Measurements from ENCODE around the gene PRR19.

PRR19 gene

DNA sequence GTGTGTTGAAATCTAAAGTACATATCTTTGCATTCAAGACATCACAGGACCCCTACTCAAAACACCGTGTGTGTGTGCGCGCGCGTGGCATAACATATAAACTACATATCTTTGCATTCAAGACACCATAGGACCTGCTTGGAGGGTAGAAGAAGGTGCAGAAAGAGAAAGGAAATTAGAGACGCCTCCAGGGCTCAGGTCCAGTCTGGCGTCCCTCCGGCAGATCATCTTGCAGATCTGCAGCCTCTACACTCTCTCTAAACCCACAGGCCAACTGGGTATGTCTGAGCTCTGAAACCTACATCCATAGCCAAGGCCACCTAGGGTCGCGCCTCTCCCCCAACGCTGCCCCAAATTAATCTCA, 1.2 kb downstream of the PRR19 start:
- DNase-seq: no peak

DNA sequence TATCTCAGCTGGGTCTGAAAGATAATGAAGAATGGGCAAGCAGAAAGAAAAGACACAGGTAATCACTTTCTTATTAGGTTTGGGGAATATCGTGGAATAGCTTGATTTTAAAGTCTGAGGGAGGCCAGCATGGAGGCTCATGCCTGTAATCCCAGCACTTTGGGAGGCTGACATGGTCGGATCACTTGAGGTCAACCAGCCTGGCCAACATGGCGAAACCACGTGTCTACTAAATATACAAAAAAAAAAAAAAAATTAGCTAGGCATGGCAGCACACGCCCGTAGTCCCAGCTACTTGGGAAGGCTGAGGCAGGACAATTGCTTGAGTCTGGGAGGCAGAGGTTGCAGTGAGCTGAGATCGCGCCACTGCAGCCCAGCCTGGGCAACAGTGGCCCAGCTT, 1.9 kb downstream of the PRR19 start:
- DNase-seq: no peak

DNA sequence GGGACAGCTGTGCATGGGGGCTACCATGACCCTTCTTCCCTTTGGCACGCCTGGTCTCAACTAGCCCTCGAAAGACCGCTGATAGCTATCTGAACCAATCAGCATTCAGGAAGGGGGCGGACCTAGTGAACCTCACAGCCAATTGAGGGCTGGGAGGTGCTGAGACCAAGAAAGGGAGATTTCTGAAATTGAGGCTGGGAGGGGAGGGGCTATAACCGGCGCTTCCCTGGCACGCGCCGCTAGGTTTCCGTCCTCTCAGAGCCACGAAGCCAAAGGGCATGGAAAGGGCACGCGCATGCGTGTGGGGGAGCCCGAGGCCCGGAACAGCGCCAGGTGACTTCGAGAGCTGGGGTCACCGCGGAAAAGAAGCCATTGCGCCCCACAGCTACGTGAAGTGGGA, 4.7 kb downstream of the PRR19 start:
- no peak for DNase-seq

DNA sequence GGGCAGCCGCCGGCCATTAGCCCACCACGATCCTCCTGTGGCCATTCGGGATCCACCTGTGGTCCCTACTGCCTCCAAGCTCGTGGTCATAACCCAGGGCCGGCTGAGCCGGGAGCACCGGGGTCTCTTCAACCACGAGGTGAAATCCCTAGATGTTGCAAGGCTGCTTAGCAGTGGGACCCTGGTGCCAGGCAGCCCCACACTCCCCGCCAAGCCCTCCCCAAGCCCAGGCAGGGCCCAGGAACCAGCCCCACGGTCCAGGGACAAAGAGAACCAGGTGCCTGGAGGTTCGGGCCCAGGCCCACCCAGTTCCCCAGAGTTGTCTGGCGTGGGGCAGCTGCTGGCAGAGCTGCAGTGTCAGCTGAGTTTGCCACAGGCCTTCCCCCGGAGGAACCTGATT, 7.8 kb downstream of the PRR19 start:
- no peak for DNase-seq

DNA sequence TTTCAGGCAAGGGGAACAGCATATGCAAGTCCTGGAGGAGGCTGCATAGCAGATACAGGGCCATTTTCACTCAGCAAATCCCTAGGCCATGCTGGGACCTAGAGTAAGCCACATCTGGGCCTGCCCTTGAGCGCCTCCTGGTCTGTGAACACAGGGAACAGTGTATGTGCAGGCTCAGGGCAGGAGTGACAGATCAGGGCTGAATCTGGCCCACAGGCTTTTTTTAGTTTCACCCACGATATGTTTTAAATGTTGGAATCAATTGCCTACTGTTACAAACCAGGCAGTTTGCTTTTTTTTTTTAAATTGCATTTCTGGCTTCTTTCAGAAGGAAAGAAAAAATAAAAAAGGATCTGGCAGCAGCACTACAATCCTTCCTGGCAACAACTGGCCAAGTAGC, 9.7 kb downstream of the PRR19 start:
- DNase-seq: no peak

DNA sequence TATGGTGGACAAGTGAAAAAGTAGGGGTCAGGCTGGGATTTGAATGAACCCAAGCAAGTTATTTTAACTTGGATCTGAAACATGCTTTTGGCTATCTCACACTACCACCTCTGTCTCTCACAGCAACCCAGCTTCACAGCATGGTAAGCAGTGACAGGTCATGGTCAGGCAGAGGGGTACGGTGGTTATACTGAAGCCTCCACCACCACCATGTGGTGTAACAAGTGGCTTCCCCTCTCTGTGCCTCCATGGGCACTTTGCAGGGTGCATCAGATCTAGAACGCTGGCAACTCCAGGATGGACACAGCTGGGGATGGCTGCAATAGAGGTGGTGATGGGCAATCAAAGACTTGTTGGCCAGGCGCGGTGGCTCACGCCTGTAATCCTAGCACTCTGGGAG, 10.4 kb downstream of the PRR19 start:
- DNase-seq: no peak

DNA sequence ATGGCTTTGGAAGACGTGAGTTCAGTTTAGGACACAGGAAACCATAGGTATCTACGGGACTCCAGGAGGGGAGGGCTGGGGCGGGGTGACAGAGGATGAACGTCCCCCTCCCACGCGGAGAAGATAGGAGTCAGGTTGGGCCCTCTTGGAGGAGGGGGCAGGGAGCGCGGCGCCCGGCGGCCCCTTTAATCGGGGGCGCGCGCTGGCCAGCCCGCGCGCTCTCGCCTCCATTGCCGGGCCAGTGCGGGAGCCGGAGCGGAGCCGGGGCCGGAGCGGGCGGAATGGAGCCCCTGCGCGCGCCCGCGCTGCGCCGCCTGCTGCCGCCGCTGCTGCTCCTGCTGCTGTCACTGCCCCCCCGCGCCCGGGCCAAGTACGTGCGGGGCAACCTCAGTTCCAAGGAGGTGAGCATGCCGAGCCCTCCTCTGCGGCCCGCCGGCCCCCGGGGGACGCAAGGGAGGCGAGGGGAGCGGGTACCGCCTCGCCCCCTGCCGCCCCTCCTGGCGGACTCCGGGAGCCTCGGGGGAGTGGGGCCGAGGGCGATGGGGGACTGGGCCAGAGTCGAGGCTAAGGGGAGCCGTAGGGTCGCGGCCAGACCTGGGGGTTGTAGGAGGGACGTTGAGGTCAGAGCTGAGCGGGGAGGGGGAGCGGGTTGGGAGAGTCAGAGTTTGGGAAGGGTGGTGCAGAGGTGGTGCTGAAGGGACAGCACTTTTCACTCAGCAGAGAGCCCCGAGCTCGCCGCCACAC, 11.3 kb downstream of the PRR19 start, which contains the start of gene TMEM145:
Gene TMEM145, plus strand, starts transcription at position 214 of the 744 bp plus-strand sequence. Its CDS starts 68 bp downstream, at position 282.
- DNase-seq: peak; percentile 85

DNA sequence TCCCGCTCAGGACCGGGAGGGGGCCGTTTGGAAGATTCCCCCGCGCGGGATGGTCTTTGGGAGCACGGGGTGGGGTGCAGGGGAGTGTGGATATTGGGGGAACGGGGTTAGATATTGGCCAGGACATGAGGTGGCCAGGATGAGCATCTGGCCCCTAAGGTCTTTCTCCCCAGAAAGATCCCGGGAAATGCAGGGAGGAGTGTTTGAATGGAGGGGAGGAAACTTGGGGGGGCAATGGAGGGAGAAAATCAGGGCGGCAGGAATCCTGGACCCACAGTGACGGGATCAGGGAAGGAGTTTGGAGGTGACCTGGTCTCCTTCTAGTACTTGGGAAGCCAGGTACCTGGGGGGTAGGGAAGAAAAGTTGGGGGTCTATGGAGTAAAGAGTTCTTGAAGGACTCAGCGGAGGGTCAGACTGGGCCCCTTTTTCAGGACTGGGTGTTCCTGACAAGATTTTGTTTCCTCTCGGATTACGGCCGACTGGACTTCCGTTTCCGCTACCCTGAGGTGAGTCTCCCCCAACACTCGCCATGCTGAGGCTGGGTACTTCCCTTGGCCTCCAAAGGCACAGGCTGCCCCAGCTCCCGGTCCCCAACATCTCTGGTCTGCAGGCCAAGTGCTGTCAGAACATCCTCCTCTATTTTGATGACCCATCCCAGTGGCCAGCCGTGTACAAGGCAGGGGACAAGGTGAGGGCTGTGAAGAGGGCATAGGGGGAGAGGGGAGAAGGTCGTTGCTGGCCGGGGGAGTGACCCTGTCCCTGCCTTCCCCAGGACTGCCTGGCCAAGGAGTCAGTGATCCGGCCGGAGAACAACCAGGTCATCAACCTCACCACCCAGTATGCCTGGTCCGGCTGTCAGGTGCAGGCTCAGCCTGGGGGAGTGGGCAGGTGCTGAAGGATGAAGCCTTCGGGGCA, 12.2 kb downstream of the PRR19 start:
- no peak for DNase-seq

DNA sequence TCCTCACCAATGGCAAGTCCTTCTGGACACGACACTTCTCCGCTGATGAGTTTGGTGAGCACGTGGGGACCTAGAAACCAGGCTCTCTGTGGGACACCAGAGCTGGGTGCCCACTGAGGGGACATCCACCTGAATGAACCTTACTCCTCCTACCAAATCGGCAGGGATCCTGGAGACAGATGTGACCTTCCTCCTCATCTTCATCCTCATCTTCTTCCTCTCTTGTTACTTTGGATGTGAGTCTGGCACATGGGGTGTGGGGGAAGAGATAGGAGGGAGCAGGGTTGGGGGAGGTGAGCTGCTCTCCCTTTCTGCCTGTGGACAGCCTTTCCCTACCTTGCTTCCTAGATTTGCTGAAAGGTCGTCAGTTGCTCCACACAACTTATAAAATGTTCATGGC, 13.1 kb downstream of the PRR19 start:
- no peak for DNase-seq

DNA sequence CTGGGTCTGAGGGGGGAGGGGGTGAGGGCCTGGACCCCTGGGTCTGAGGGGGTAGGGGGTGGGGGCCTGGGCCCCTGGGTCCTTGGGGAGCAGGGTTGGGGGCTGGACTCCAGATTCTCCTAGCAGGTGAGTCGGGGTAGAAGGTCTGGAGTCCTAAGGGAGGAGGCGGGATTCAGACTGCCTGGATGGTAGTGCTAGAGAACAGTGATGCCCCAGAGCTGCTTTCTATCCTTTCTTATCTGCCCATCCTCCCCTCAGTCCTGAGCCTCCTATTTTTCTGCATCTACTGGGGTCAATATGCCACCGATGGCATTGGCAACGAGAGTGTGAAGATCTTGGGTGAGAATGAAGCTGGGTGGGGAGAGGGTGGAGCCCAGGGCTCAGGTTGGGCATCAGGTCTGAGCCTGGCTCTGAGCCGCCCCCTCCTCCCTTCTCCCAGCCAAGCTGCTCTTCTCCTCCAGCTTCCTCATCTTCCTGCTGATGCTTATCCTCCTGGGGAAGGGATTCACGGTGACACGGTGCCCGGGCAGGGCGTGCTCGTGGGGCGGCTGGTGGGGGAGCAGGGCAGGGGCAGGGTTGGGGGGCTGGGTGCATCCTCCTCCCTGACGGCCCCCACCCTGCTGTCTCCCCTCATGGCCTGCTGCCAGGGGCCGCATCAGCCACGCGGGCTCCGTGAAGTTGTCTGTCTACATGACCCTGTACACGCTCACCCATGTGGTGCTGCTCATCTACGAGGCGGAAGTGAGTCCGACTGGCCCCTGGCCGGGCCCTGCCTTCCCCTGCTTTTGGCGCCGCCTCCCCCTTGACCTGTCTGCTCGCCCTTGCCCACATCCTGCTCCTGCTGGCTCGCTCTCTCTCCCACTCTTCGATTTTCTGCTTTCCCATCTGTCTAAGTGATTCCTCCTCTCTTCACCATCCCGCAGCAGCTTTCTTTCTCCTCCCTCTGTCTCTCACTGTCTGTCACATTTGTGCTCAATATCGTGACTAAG, 14.6 kb downstream of the PRR19 start:
- no peak for DNase-seq

DNA sequence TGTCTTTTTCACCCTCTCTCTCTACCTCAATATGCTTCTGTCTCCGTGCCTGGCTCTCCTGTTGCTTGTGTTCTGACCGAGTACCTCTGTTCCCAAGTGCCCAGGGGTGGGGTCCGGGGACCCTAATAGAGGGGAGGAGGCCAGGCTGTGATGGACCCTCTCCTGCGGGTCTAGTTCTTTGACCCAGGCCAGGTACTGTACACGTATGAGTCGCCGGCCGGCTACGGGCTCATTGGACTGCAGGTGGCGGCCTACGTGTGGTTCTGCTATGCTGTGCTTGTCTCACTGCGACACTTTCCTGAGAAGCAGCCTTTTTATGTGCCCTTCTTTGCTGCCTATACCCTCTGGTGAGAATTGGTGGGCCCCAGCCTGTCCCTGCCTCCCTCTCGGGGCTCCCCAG, 15.6 kb downstream of the PRR19 start:
- DNase-seq: no peak

DNA sequence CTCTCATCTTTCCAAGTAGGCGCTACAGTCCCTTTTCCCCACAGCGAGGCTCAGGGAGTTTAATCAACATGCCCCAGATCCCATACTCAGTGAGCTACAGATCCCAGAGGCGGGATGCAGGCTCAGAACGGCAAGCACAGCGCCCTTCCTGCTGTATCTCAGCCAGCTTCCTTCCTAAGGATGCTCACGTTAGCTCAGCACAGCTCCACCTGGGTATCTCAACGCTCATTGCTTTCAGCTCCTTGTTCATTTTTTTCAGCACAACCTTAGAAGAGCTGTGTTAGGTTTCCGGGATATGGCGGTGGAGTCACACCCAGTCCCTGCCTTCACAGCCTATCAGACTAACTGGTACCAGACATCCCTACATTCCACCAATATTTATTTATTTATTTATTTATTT, 20.4 kb downstream of the PRR19 start:
- no peak for DNase-seq

DNA sequence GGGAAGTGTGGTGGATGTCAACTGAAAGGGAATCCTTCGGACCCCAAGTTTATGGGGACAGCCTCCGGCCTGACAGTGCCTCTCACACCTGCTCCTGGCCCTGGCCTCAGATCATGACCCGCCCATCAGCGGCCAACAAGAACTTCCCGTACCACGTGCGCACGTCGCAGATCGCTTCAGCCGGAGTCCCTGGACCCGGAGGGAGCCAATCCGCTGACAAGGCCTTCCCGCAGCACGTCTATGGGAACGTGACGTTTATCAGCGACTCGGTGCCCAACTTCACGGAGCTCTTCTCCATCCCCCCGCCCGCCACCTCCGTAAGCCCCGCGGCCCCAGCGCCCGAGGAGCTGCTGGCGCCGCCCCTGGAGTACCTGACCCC, 21.5 kb downstream of the PRR19 start:
- no peak for DNase-seq

DNA sequence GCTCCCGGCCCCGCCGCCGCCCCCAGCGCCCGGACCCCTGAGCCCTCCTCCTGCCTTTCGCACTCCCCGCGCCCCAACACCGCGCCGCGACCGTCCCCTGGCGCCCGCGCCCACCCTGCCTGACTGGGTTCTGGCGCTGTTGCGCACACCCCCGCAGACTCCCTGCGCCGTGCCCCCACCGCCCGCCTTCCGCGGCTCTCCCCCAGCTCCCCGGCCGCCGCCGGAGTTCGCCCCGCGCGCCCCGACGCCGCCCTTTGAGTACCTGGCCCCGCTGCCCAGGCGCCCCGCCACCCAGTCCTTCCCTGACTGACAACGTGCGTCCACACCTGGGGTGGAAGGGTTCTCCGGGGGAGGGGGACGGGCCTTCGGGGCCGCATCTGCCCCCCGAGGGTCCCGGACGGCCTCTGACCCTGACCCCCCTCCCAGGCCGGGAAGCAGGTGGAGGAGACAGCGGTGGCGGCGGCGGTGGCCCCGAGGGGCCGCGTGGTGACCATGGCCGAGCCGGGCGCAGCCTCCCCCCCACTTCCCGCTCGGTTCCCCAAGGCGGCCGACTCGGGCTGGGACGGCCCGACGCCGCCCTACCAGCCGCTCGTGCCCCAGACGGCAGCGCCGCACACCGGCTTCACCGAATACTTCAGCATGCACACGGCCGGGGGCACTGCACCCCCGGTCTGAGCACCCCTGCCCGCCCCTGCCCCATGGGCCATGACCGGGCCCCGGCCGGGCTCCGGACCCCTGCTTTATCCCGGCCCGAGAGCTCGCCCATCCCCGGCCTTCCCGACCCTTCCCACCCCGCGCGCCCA, 22.1 kb downstream of the PRR19 start:
- DNase-seq: no peak

DNA sequence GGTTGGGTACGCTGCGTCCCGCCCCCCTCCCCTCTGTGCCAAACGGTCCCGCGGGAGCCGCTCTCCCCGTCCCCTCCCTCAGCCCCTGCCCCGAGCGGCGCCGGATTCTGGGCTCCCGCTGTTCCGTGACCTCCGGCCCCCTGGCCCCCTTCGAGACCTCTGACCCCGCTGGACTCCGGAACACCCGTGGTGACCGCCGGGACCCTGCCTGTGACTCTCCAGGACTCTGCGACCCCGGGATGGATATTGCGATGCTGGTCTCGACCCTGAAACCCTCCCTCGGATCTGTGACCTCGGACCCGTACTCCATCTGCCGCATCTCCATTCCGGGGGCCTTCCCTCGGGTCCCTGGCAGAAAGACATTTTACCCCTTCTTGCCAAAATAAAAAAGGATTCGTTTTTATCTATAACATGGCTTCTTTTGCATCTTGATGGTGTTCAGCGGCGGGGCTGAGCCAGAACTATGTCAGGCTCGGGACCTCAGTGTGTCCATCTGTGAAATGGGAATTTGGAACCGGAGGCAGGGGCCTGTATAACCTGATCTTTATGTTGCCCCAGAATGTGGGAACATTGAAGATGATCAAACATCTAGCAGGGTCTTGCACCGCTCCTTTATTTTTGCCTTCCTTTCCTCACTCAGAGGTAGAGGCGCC, 22.8 kb downstream of the PRR19 start:
- no peak for DNase-seq

DNA sequence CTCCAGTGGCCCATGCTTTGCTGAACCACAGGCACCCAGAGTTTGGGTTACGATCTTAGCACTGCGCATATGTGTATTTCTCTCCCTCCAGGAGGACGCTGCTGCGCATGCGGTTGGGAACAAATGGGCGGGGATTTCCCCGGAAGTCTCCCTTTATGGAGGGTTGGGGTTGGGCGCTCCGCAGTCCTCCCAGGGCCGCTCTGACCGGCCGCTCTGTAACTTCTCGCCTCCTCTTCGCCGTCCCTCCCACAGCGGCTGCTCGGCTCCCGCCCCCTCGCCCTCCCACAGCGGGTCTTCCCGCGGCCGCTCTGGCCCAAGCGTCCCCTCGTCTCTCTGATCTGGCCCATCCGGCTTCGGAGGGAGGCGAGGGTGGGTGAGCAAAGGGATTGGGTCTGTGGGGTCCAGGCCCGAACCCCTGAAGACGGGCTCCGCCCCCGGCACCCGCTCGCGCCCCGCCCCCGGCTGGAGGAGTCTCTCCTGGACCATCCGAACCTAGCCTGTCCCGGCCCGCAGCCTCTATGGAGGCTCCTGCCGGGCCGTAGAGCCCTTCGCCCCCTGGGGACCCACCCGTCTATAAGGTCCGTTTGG, 23.5 kb downstream of the PRR19 start, which contains the start of gene MEGF8:
Gene MEGF8, plus strand, starts transcription at position 328 of the 588 bp plus-strand sequence. CDS start 609 bp downstream, outside the sequence.
- peak; percentile 84 for DNase-seq

DNA sequence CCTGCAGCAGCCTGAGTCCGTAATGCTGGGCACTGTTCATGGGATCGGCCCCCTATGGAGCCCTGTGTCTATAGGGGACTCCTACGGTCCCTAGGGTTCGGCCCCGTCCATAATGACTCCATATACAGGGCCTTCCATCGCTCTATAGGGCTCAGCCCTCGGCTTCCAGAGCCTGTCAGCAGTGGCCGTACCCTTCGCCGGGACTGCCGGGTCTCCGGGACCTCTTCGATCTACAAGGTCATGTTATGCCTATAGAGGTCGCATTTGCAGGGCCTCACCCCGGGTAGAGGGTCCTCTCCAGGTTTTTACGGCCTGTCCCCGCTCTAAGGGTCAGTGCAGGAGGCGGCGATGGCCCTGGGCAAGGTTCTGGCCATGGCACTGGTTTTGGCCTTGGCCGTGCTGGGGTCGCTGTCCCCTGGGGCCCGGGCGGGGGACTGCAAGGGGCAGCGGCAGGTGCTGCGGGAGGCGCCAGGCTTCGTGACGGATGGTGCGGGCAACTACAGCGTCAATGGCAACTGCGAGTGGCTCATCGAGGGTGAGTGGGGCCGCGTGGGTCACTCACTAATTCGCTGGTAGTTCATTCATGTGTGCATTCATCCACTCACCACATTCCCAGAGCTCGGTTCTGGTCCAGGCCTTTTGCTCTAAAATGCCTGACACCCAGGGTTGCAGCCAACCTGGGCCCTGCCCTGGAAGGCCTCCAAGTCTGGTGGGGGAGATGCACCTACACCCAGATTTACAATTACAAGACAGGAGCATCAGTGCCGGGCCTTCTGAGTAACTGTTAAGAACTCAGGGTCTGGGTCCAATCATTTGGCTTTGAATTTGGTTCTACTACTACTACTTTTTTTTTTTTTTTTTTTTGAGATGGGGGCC, 24.2 kb downstream of the PRR19 start:
- no peak for DNase-seq

DNA sequence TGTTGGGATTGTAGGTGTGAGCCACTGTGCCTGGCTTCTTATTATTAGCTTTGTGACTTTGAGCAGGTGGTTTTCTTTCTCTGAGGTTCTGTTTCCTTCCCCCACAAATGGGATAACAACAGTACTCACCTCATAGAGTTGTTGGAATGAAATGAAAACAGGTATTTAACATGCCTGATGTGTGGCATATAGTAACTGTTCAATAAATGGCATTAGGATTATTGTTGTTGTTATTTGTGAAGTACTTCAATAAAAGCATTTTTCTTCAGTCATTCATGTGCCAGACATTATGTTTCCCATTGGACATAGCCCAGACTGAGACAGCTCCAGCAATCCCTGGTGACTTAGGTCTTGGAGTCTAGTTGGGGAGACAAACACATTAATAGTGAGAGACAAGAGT, 25.0 kb downstream of the PRR19 start:
- no peak for DNase-seq

DNA sequence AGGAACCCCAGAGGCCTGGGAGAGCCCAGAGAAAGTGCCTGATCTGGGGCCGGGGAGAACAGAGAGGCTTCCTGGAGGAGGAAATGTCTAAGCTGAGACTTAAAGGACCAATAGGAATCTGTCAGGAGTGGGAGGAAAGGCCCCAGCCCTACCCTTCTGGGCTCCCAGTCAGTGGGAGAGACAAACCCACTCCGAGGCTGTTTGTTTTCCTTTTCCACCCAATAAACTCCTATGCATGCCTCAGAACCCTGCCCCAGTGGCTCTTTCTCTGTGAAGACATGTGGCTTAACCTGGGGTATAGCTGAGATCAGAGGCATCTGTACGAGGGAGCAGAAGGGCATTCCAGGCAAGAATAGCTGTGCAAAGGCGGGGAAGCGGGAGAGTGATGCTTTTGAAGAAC, 25.4 kb downstream of the PRR19 start:
- DNase-seq: no peak

DNA sequence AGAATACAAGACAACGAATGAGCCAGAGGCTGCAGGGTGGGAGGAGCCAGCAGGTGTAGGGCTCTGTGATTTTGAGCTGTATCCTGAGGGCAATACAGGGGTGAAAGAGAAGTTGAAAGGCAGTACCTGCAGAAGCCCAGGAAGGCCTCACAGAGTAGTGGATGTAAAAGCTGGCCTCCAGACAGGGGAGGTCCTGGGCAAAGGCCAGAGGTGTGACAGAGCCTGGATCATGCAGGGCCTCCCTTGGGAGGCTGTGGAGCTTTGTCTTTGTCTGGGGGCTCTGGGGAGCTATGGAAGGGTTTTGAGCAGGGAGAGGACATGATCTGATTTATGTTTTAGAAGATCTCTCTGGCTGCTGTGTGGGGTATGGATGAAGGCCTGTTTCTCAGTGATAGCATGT, 26.2 kb downstream of the PRR19 start:
- no peak for DNase-seq

Measured in 8988T (cell line).